ENCODE results near the gene AGRN.
"Not testable (repeated sequence)": the region's sequence is repeated elsewhere in the genome, so short reads cannot be mapped to it uniquely, and the experiment has no call there.

Gene AGRN

DNA sequence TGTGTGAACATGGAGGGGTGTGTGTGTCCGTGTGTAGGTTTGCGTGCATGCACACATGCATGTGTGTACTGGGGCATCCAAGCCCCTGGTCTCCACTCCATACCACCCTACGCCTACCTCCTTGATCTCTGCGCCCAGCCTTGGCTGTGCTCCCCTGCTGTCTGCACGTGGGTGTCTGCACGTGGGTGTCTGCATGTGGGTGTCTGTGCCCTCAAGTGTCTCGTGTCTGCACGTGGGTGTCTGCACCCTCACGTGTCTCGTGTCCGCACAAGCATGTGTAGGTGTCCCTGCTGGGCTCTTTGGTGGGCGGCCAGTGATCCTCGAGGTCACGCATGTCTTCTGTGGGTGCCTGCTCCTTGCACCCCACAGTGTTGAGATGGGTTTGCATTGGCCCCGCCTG lies 33.1 kb downstream of the AGRN start:
- TF ChIP-seq ZNF274 (IDR thresholded peaks at IDR 0.05; ENCODE audit: low read depth, low read length), result no peak
- no peak overlapping the region for H3K4me3 ChIP-seq (ENCODE audit: low read length)

DNA sequence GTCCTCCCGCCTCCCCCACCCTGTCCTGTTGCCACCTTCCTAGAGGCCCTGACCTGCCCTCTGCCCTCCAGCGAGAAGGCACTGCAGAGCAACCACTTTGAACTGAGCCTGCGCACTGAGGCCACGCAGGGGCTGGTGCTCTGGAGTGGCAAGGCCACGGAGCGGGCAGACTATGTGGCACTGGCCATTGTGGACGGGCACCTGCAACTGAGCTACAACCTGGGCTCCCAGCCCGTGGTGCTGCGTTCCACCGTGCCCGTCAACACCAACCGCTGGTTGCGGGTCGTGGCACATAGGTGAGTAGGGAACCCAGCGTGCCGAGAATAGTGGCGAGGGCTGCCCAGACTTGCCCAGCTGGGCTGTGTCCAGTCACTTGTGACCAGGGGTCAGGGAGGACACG lies 33.8 kb downstream of the AGRN start:
- no peak for TF ChIP-seq ZNF274 (IDR thresholded peaks at IDR 0.05; ENCODE audit: low read depth, low read length)
- no peak overlapping the region for H3K4me3 ChIP-seq (ENCODE audit: low read length)

DNA sequence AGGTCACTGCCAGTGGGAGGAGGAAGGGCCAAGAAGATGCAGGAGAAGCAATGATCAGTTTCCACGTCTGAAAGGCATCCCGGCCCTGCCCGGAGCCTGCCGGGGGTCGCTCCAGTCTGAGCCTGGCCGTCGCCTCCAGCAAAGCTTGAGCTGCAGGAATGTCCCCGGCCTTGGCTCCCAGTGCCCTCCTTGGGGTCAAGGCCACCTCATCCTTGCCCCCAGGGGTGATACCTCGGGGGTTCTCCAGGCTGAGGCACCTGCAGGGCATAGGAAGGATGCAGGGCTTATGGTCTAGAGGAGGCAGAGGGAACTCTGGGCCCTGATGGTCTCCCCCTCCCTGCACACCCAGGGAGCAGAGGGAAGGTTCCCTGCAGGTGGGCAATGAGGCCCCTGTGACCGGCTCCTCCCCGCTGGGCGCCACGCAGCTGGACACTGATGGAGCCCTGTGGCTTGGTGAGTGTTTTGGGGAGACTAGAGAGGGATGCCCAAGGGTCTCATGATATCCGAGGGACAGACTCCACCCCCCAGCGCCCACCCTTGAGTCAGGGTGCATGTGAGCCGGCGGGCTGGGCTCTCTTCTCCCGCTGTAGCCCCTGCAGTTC lies 34.3 kb downstream of the AGRN start:
- TF ChIP-seq ZNF274 (IDR thresholded peaks at IDR 0.05; ENCODE audit: low read depth, low read length), result no peak
- H3K4me3 ChIP-seq (ENCODE audit: low read length), result no peak overlapping the region

DNA sequence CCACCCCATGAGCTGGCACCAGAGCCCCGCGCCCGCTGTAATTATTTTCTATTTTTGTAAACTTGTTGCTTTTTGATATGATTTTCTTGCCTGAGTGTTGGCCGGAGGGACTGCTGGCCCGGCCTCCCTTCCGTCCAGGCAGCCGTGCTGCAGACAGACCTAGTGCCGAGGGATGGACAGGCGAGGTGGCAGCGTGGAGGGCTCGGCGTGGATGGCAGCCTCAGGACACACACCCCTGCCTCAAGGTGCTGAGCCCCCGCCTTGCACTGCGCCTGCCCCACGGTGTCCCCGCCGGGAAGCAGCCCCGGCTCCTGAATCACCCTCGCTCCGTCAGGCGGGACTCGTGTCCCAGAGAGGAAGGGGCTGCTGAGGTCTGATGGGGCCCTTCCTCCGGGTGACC lies 35.1 kb downstream of the AGRN start:
- H3K4me3 ChIP-seq (ENCODE audit: low read length), result no peak overlapping the region
- no peak for TF ChIP-seq ZNF274 (IDR thresholded peaks at IDR 0.05; ENCODE audit: low read depth, low read length)

DNA sequence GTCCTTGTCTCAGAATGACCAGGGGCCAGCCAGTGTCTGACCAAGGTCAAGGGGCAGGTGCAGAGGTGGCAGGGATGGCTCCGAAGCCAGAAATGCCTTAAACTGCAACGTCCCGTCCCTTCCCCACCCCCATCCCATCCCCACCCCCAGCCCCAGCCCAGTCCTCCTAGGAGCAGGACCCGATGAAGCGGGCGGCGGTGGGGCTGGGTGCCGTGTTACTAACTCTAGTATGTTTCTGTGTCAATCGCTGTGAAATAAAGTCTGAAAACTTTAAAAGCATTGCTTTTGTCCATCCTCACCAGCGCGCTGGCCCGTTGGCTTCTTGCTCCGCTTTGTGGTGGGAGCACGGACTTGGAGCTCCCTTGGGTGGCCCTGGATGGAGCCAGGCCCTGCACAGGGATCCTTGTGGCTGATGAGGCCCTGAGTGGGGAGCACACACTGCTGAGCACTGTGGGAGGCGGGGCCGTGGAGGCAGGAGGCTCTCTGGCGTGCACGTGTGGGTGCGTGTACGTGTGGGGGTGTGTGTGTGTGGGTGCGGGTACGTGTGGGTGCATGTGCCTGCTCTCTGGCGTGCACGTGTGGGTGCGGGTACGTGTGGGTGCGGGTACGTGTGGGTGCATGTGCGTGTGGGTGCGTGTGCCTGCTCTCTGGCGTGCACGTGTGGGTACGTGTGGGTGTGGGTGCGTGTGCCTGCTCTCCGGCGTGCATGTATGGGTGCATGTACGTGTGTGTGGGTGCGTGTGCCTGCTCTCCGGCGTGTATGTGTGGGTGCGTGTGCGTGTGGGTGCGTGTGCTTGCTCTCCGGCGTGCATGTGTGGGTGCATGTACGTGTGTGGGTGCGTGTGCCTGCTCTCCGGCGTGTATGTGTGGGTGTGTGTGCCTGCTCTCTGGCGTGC lies 36.2 kb downstream of the AGRN start:
- no peak overlapping the region for H3K4me3 ChIP-seq (ENCODE audit: low read length)
- TF ChIP-seq ZNF274 (IDR thresholded peaks at IDR 0.05; ENCODE audit: low read depth, low read length), result no peak

DNA sequence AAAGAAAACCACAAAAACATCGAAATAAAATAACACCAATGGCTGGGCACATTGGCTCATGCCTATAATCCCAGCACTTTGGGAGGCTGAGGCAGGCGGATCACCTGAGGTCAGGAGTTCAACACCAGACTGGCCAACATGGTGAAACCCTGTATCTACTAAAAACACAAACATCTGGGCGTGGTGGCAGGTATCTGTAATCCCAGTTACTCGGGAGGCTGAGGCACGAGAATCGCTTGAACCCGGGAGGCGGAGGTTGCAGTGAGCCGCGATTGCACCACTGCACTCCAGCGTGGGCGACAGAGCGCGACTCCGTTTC lies 37.8 kb downstream of the AGRN start:
- not testable (repeated sequence) for H3K4me3 ChIP-seq (ENCODE audit: low read length)

DNA sequence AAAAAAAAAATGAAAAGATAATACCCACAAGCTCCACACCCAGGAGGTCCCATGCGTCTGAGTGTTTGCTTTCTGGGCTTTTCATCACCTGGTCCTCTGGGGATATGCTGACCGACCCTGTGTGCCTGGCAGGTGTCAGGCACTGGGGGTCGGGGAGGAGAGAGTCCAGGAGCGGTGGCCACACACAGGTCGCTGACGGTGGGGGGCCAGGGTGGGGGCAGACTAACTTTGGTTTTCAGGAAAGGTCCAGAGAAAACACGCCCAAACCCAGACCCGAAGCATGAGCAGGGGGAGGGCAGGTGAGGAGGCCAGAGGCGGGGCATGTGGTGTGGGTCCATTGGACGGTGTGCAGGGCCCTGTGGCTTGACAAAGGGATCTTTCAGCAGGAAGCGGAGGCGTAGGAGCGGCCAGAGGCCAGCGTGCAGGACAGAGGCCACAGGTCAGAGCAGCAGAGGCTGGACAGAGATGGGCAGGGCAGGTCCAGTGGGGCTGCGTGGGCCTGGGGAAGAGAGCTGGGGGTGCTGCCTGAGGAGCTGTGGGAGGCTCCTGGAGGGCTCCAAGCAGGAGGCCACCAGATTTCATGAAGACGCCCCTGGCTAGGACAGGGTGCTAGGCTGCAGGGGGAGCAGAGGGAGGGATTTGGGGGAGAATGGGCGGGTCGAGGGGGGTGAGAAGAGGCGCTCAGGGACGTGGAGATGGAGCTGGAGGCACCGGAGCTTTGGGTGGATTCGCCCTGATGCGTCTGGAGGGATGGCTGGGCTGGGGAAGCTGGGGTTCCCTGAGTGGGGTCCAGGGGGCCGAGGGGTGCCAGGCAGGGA lies 38.4 kb downstream of the AGRN start:
- no peak for TF ChIP-seq ZNF274 (IDR thresholded peaks at IDR 0.05; ENCODE audit: low read depth, low read length)
- no peak overlapping the region for H3K4me3 ChIP-seq (ENCODE audit: low read length)

DNA sequence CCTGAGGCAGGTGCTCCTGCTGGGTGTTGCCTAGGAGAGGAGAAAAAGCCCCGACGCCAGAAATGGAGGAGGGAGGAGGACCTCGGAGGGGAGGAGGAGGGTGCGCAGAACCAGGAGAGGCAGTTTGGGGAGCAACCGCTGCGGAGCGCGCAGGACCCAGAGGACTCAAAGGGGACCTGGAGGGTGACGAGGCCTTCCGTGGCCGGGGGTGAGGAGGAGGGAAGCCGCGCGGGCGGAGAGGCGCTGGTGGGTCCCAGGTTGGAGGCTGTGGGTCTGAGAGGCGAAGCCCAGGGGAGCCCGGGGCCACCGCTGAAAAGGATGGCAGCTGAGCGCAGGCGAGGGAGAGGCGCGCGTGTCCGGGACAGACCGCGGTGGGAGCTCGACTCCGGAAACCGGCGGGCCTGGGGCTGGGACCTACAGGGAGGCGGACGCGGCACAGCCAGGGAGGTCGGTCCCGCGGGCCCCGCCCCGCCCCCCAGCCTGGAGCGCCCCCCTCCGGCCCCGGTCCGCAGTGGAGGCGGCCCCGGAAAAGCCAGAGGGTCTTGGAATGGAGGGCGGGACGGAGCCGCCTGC lies 39.1 kb downstream of the AGRN start:
- H3K4me3 ChIP-seq (ENCODE audit: low read length), result peak overlapping the region; percentile 28; the same call in 1 of the 2 replicates
- TF ChIP-seq ZNF274 (IDR thresholded peaks at IDR 0.05; ENCODE audit: low read depth, low read length), result no peak

DNA sequence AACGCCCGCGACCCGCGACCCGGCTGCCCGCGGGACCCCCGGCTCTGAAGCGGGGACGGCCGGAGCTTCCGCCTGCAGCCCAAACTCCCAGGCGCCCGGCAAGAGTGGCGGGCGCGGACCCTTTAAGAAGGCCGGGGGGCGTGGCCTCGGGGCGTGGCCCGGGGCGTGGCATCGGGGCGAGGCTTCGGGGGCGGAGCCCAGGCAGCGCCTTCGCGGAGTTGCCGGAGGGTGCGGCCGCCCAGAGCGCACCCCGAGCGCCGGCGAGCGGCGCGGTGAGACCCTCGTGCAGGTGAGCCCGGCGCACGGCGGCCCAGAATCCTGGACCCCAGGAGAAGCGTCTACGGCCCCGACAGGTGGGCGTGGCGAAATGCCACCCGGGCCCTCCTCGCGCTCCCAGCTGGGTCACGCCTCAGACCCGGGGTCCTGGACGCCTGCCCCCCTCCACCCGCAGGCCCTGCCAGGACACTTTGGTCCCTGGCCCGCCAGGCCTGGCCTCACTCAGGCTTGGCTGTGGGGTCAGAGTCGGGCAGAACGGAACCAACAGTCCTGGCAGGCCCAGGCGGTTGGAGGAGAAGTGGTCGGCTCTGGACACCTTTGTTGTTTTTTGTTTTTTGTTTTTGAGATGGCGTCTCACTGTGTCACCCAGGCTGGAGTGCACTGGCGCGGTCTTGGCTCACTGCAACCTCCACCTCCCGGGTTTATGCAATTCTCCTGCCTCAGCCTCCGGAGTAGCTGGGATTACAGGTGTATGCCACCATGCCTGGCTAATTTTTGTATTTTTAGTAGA lies 39.8 kb downstream of the AGRN start:
- TF ChIP-seq ZNF274 (IDR thresholded peaks at IDR 0.05; ENCODE audit: low read depth, low read length), result no peak
- peak overlapping the region; percentile 49; the same call in 1 of the 2 replicates for H3K4me3 ChIP-seq (ENCODE audit: low read length)

DNA sequence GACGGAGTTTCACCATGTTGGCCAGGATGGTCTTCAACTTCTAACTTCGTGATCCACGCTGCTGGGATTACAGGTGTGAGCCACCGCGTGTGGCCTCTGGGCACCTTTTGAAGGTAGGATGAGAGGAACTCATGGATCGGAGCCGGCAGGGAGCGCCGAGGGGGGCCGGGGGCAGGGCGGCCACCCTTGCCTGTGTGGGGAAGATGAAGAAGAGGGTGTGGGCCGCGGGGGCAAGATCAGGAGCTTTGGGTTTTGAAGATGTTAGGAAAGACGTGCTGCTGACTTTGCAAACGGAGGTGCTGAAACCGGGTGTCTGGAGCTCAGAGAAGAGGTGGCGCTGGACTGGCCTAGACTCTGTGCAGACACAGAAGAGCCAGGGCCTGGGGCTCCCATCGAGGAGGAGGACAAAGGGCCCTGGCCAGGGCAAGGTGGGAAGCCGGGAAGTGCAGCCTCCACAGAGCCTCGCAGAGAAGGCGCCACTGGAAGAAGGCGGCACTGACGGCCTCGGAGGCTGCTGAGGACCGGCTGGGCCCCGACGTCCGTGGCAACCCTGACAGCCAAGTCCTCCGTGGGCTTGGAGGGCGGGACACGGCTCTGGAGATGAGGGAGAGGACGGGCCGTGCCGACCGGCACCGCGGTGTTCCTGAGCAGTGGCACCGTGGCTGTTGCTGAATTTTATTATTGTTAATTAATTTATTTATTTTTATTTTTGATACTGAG lies 40.5 kb downstream of the AGRN start:
- TF ChIP-seq ZNF274 (IDR thresholded peaks at IDR 0.05; ENCODE audit: low read depth, low read length), result no peak
- no peak overlapping the region for H3K4me3 ChIP-seq (ENCODE audit: low read length)

DNA sequence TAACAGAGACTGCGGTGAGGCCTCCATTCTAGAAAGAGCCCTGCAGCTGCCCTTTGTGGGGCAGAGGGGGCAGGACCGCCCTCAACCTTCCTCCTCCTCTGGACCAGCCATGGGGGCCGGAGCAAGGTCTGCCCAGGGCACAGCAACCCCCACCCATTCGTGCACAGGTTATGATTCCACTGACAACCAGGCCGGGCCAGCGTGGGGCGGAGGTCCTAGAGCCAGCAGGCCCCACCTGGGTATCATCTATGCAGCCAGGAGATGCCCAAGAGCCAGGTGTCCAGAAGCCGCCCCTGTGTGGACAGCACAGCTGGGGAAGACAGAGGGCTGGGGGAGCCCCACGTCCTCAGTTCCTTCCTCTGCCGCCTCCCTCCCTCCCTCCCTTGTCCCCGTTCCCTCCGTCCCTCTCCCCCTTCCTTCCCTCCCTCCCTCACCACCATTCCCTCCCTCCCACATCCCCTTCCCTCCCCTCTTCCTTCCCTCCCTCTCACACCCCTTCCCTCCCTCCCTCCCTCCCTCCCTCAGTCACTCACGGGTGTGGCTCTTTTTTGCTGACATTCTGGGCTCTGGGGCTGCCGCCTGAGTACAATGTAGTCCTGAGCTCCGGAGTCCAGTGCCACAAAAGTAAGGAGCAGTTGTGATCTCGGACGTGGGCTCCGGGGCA lies 41.9 kb downstream of the AGRN start:
- TF ChIP-seq ZNF274 (IDR thresholded peaks at IDR 0.05; ENCODE audit: low read depth, low read length), result no peak
- H3K4me3 ChIP-seq (ENCODE audit: low read length), result no peak overlapping the region

DNA sequence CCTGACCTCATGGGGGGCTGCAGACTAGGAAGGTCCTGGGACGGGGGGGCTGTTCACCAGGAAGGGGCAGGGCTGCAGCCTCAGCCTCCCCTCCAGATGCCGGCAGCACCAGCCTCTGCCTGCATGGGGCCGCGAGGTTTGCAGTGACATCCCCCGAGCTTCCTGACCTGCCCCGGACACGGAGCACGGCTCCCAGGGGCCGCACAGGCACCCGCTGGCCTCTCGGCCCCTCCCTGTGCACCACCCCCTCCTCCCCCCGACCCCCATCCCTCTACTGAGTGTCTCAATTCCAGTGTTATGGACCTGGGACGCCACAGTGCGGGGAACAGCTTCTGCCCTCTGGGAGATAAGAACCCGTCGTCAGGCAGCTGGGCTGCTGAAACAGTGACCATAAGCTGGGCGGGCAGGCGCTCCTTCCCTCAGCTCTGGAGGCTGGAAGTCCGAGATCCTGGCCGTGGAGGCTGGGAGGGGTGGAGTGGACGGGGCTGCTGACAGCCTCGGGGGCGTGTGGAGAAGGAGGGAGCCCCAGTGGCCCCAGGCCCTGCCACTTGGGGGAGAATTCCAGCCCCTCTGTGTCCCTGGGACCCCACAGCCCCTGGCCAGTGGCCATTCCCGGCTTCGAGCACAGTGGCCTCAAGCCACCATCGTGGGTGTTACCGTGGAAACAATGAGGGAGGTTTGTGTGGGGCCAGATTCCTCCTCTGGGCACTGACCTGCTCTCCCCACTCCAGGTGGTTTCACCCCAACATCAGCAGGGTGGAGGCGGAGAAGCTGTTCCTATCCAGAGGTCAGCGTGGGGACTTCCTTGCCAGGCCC lies 42.6 kb downstream of the AGRN start:
- no peak for TF ChIP-seq ZNF274 (IDR thresholded peaks at IDR 0.05; ENCODE audit: low read depth, low read length)
- H3K4me3 ChIP-seq (ENCODE audit: low read length), result no peak overlapping the region

Data from GM08714 (cell line).